ENCODE measurements around the gene MARCHF4. TPM values are rescaled to one million over a fixed set of nuclear protein-coding genes. Genes with fewer than 3 reads are reported as not detected.

Gene MARCHF4
- total RNA-seq, 1 experiment from 2014 or later = 0.26 TPM

GRCh38 chr2:216387262-216387661 lies 15.0 kb upstream of the MARCHF4 start:
- H3K4me1 ChIP-seq (ENCODE audit: insufficient read depth, low read length) = peaks cover 3% of the 10 kb centered on the region
- no peaks in the 10 kb centered on the region for H3K79me1 ChIP-seq (ENCODE audit: insufficient read depth, low read depth, low read length, poor library complexity, severe bottlenecking)
- H4K5ac ChIP-seq (ENCODE audit: insufficient read length, low read depth, low read length) = no peak overlapping the region
- Mint-ChIP-seq H3K4me3 (no peak overlapping the region), H3K4me1 (peaks cover 13 to 16% of the 10 kb centered on the region in 2 experiments; a peak in 3 of 4 replicates), H3K27ac (no peak overlapping the region), H3K9me3 (no peaks in the 10 kb centered on the region), H3K27me3 (ENCODE audit: low read depth) (peaks cover 4% of the 10 kb centered on the region; the same call in 1 of the 2 replicates), H3K36me3 (ENCODE audit: insufficient read depth in 1 of 3, low read depth in 3 of 3) (no peaks in the 10 kb centered on the region; a peak in 1 of 7 replicates)
- H2BK5ac ChIP-seq (ENCODE audit: insufficient read length, low read length) = no peak overlapping the region
- no peaks in the 10 kb centered on the region for H3K79me2 ChIP-seq (ENCODE audit: insufficient read depth, low read length)
- no peak overlapping the region for H3K14ac ChIP-seq (ENCODE audit: insufficient read depth, low read length)
- no CpG with 5 or more reads among the region's 2 CpGs for WGBS (ENCODE audit: extremely low coverage, insufficient read length, low lambda C conversion rate)
- no peak overlapping the region for H2BK20ac ChIP-seq (ENCODE audit: low read depth, low read length, poor library complexity, severe bottlenecking)
- no peak overlapping the region for H4K8ac ChIP-seq (replicated peaks; ENCODE audit: insufficient read length, low read depth, low read length)
- no peak overlapping the region for H3K9ac ChIP-seq (ENCODE audit: extremely low read depth, insufficient read length, low read length)
- no peak overlapping the region for H3K4ac ChIP-seq (ENCODE audit: low read depth, low read length)
- no peak for DNase-seq
- H2AK5ac ChIP-seq (ENCODE audit: insufficient read length, low read length) = no peak overlapping the region
- TF ChIP-seq CTCF (conservative IDR thresholded peaks at IDR 0.05) = no peak
- H3K23me2 ChIP-seq (ENCODE audit: insufficient read length, low read depth, low read length, poor library complexity, severe bottlenecking) = no peaks in the 10 kb centered on the region
- H2AFZ ChIP-seq (ENCODE audit: low read length) = no peak overlapping the region
- no peak overlapping the region for H3K4me2 ChIP-seq (ENCODE audit: insufficient read depth, insufficient read length, low read length)
- H4K91ac ChIP-seq (ENCODE audit: insufficient read length, low read depth, low read length) = no peak overlapping the region
- no peak overlapping the region for H3K56ac ChIP-seq (ENCODE audit: insufficient read length, low read depth, low read length)
- H4K20me1 ChIP-seq (ENCODE audit: control insufficient read depth, insufficient read depth, insufficient read length) = no peaks in the 10 kb centered on the region
- no peaks in the 10 kb centered on the region for H3K27me3 ChIP-seq (ENCODE audit: insufficient read depth, low read length)
- H3T11ph ChIP-seq (ENCODE audit: low read length) = no peak overlapping the region
- H2BK120ac ChIP-seq (ENCODE audit: low read depth, low read length, poor library complexity, severe bottlenecking) = no peak overlapping the region
- H2BK15ac ChIP-seq (ENCODE audit: low read depth, low read length) = no peak overlapping the region
- no peak overlapping the region for H3K18ac ChIP-seq (ENCODE audit: insufficient read length, low read depth, low read length)
- no peak overlapping the region for H3K23ac ChIP-seq (ENCODE audit: insufficient read length, low read depth, low read length)
- no peak overlapping the region for H2BK12ac ChIP-seq (ENCODE audit: insufficient read length, low read depth, low read length)
- H3K9me3 ChIP-seq (ENCODE audit: control insufficient read depth, low read depth, low read length) = no peaks in the 10 kb centered on the region
- no peak overlapping the region for H3K27ac ChIP-seq (ENCODE audit: insufficient read length, low read depth, low read length)
